Activated naive CD8-positive, alpha-beta T cell treated with anti-CD3 and anti-CD28 coated beads, Interleukin-2, amount 50 U/mL, for 24 hours (primary cell): ENCODE data around the gene NRN1.

Experiments used
- ATAC-seq: fragments of 150-1000 bp; cut with Tn5 transposase; one replicate; pipeline ENCODE4 v1.10.0; 2021
- DNase-seq: peaks from one replicate; pipeline ENCODE4 v3.0.0; 2021
- H3K27ac Mint-ChIP-seq: one replicate; pipeline ENCODE4 v1.8.0; 2021; ENCODE audit warnings: mild to moderate bottlenecking, mixed read lengths
- H3K27me3 Mint-ChIP-seq: one replicate; pipeline ENCODE4 v1.8.0; 2021; ENCODE audit warnings: mixed read lengths
- H3K36me3 Mint-ChIP-seq: one replicate; pipeline ENCODE4 v1.8.0; 2021; ENCODE audit warnings: low read depth, mixed read lengths
- H3K4me1 Mint-ChIP-seq: one replicate; pipeline ENCODE4 v1.8.0; 2021; ENCODE audit warnings: mixed read lengths
- H3K4me3 Mint-ChIP-seq: one replicate; pipeline ENCODE4 v1.8.0; 2021; ENCODE audit warnings: mild to moderate bottlenecking, moderate library complexity, mixed read lengths
- H3K9me3 Mint-ChIP-seq: one replicate; pipeline ENCODE4 v1.8.0; 2021; ENCODE audit warnings: mixed read lengths

The NRN1 gene

DNA sequence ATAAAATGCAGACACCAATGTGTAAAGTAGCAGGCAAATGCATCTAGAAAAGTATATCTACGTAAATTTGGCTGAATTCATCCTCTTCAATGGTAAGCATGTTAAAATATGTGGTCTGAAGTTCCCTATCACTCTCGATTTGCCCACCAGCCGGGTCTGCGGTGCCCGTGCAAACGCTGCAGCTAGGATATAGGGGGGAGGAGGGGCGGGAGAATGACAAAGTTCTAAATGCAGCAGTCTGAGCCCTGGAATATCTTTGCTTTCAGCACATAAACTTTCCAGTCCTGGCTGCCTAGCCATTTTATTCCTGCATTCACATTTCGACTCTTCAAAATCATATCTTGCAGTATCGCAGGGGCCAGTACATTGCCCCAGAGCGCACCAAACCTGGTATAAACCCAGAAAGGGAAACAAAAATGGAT lies 708 bp downstream of the NRN1 start:
- H3K36me3 Mint-ChIP-seq = peaks cover 9% of the 10 kb centered on the region
- H3K27me3 Mint-ChIP-seq = peaks cover 79% of the 10 kb centered on the region
- no peak for DNase-seq
- no peaks in the 10 kb centered on the region for H3K9me3 Mint-ChIP-seq
- H3K27ac Mint-ChIP-seq = peak overlapping the region; percentile 39
- H3K4me1 Mint-ChIP-seq = peaks cover 61% of the 10 kb centered on the region
- H3K4me3 Mint-ChIP-seq = peak overlapping the region; percentile 29
- ATAC-seq = no peak

GRCh38 chr6:6005051-6006005 lies 1.4 kb downstream of the NRN1 start:
- Mint-ChIP-seq H3K27me3 (peaks cover 82% of the 10 kb centered on the region), H3K27ac (peak overlapping the region; percentile 79), H3K9me3 (peaks cover 2% of the 10 kb centered on the region), H3K4me3 (peak overlapping the region; percentile 76), H3K4me1 (peaks cover 62% of the 10 kb centered on the region), H3K36me3 (peaks cover 10% of the 10 kb centered on the region)
- DNase-seq = no peak
- ATAC-seq = no peak

DNA sequence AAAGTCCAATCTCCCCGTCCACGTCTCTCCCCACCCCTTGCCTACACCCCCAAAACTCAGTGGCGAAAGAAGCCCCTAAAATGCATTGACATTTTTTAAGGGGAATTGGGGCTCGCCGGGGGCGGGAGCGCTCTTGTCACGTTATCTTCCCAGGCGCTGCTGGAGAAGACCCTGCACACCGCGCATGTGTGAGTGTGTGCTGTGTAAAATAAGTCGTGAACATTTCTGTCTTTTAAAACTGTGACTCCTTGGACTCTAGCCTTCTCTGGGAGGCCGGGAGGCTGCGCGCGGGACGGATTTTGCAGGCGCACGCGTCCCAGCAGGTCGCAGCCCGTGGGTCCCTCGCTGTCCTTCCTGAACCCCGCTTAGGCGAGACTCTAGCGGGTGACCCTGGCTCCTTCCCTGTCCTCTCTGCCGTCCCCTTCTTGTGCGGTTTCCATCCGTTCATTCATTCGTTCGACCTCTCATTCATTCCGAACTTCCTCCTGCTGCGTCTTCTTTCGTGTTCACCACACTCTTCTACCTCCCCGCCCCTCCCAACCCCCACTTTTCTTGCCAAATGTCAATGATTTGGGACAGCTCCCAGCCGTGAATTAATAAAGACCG lies 2.2 kb downstream of the NRN1 start:
- H3K9me3 Mint-ChIP-seq = peaks cover 8% of the 10 kb centered on the region
- no peak for ATAC-seq
- H3K4me3 Mint-ChIP-seq = peak overlapping the region; percentile 76
- H3K4me1 Mint-ChIP-seq = peaks cover 70% of the 10 kb centered on the region
- peaks cover 84% of the 10 kb centered on the region for H3K27me3 Mint-ChIP-seq
- no peak for DNase-seq
- peak overlapping the region; percentile 81 for H3K27ac Mint-ChIP-seq
- H3K36me3 Mint-ChIP-seq = peaks cover 16% of the 10 kb centered on the region

DNA sequence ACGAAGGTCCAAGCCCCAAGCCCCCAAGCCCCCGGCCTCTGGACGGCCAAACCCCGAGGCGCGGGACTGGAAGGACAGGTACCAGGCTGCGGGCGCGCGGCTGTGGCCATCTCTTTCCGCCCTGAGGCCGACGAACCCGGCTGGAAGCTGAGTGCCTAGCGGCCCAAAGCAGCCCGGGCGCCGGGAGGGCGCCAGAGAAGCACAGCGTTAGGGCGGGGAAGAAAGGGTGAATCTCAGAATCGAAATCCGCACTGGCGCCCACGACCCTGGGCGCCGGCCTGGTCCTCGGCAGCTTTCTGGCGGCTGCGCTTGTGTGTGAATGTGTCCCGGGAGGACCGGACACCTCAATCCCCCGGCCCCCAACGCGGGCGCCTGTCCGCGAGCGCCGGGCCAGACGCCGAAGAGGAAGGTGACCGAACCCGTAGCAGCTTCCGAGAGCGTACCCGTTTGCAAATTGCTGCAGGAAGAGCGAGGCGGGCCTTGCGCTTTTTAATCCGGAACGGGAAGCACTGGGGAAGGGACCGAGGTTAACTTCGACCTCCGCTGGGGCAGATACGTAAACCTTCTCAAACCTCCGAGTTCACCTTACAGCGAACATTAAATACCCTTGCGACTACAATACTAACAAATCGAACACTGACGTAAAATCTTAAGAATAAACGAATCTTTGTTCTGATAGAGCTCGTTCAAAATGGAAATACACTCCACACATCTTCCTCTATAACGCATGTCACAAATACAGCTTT lies 2.9 kb downstream of the NRN1 start:
- peaks cover 86% of the 10 kb centered on the region for H3K27me3 Mint-ChIP-seq
- ATAC-seq (peak; percentile 17), DNase-seq (no peak)
- peak overlapping the region; percentile 81 for H3K27ac Mint-ChIP-seq
- H3K4me3 Mint-ChIP-seq = peak overlapping the region; percentile 76
- peaks cover 16% of the 10 kb centered on the region for H3K36me3 Mint-ChIP-seq
- H3K4me1 Mint-ChIP-seq = peaks cover 71% of the 10 kb centered on the region
- peaks cover 8% of the 10 kb centered on the region for H3K9me3 Mint-ChIP-seq

GRCh38 chr6:6002848-6003620 lies 3.7 kb downstream of the NRN1 start:
- ATAC-seq (no peak), DNase-seq (no peak)
- Mint-ChIP-seq H3K9me3 (peaks cover 8% of the 10 kb centered on the region), H3K4me1 (peaks cover 72% of the 10 kb centered on the region), H3K27ac (no peak overlapping the region), H3K4me3 (peak overlapping the region; percentile 76), H3K27me3 (peaks cover 90% of the 10 kb centered on the region), H3K36me3 (peaks cover 16% of the 10 kb centered on the region)

DNA sequence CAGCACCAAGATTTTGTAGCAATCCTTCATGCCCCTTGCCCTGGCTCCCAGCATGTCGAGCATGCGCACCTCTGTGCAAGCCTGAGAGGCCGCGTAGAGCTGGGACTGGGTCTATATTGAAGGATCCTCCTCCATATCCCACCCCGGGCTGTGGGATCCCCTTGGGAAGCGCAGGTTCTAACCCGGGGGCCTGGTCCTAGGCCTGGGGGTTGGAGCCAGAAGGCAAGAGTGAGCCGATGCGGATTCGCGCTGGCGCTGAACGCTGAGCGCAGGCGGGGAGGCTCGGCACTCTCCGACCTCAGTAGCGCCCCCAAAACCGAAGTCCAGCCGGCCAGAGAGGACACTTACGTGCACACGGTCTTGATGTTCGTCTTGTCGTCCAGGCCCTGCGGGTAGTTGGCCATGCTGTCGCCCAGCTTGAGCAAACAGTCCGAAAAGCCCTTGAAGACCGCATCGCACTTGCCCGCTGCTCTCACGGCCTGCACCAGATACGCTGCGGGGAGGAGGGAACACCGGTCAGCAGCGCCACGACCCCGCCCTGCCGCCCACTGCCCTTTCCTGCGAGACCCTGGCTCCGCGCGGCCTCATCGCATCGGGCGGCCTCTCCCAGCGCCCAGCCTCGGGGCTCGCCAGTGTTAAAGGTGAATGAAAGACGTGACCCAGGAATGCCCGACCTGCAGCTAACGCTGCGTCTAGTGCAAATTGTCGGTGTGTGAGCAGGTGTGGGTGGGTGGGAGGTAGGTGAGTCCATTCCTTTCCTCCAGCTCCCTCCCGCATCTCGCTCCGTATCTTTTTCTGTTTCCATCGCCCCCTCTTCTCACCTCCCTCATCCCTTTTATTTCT lies 4.5 kb downstream of the NRN1 start:
- Mint-ChIP-seq H3K27me3 (peaks cover 92% of the 10 kb centered on the region), H3K36me3 (peaks cover 16% of the 10 kb centered on the region), H3K4me3 (peak overlapping the region; percentile 76), H3K4me1 (peaks cover 72% of the 10 kb centered on the region), H3K9me3 (peaks cover 8% of the 10 kb centered on the region), H3K27ac (no peak overlapping the region)
- ATAC-seq = no peak
- DNase-seq = no peak

- DNase-seq (no peak), ATAC-seq (no peak)
- H3K27me3 Mint-ChIP-seq = peaks cover 89% of the 10 kb centered on the region
- peaks cover 68% of the 10 kb centered on the region for H3K4me1 Mint-ChIP-seq
- H3K9me3 Mint-ChIP-seq = peaks cover 8% of the 10 kb centered on the region
- no peak overlapping the region for H3K27ac Mint-ChIP-seq
- peaks cover 16% of the 10 kb centered on the region for H3K36me3 Mint-ChIP-seq
- H3K4me3 Mint-ChIP-seq = peak overlapping the region; percentile 21
Measured at GRCh38 chr6:6001443-6001842, 5.3 kb downstream of the NRN1 start.

GRCh38 chr6:5999688-6000608 lies 6.8 kb downstream of the NRN1 start:
- ATAC-seq (no peak), DNase-seq (no peak)
- H3K4me1 Mint-ChIP-seq = peaks cover 68% of the 10 kb centered on the region
- H3K27me3 Mint-ChIP-seq = peaks cover 91% of the 10 kb centered on the region
- peaks cover 12% of the 10 kb centered on the region for H3K36me3 Mint-ChIP-seq
- no peak overlapping the region for H3K27ac Mint-ChIP-seq
- peaks cover 8% of the 10 kb centered on the region for H3K9me3 Mint-ChIP-seq
- peak overlapping the region; percentile 18 for H3K4me3 Mint-ChIP-seq

GRCh38 chr6:5998711-5999687 lies 7.7 kb downstream of the NRN1 start:
- Mint-ChIP-seq H3K27me3 (peaks cover 91% of the 10 kb centered on the region), H3K36me3 (peaks cover 10% of the 10 kb centered on the region), H3K4me1 (peaks cover 64% of the 10 kb centered on the region), H3K4me3 (peak overlapping the region; percentile 18), H3K9me3 (peaks cover 8% of the 10 kb centered on the region), H3K27ac (no peak overlapping the region)
- no peak for DNase-seq
- ATAC-seq = no peak

DNA sequence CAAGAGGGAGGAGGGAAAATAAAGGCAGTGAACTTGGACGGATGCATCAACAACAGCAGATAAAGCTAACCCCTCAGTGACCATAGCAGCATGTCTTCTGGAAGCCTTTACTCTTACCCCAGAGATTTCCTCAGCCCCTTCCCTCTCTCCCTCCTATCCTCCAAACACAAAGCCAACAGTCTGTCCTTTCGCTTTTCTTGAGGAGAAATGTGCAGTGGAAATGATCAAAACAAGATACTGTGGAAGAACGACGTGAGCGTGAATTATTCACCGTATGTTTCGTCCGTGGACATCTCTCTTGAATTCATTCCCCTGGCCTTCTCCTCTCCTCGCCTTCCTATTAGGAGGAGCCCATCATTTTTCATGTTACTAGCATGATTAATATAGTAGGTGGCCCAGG lies 8.5 kb downstream of the NRN1 start:
- H3K4me1 Mint-ChIP-seq = peaks cover 61% of the 10 kb centered on the region
- peaks cover 12% of the 10 kb centered on the region for H3K36me3 Mint-ChIP-seq
- DNase-seq (no peak), ATAC-seq (no peak)
- peaks cover 8% of the 10 kb centered on the region for H3K9me3 Mint-ChIP-seq
- no peak overlapping the region for H3K27ac Mint-ChIP-seq
- peaks cover 94% of the 10 kb centered on the region for H3K27me3 Mint-ChIP-seq
- no peak overlapping the region for H3K4me3 Mint-ChIP-seq

- Mint-ChIP-seq H3K4me1 (peaks cover 54% of the 10 kb centered on the region), H3K27ac (no peak overlapping the region), H3K36me3 (peaks cover 12% of the 10 kb centered on the region), H3K27me3 (peaks cover 94% of the 10 kb centered on the region), H3K9me3 (peaks cover 8% of the 10 kb centered on the region), H3K4me3 (peak overlapping the region; percentile 84)
- DNase-seq (no peak), ATAC-seq (no peak)
Measured at GRCh38 chr6:5997420-5997987, 9.2 kb downstream of the NRN1 start.
